ENCODE measurements around the gene MYH7B.

GRCh38 chr20:34990231-34990630 lies 34.6 kb downstream of the MYH7B start:
- no peak for TF ChIP-seq ZNF274 (IDR thresholded peaks at IDR 0.05; ENCODE audit: low read depth, low read length)
- no peak for TF ChIP-seq YY1 (IDR thresholded peaks at IDR 0.05; ENCODE audit: insufficient read depth, insufficient read length)
